C1 segment of cervical spinal cord (tissue), 14 donors: Measurements from ENCODE around the gene NETO2.
"Not testable (repeated sequence)": the region's sequence is repeated elsewhere in the genome, so short reads cannot be mapped to it uniquely, and the experiment has no call there.

ENCODE experiments used
- DNase-seq, 14 donors: peaks; one replicate each; lab custom pipeline; 2025; lab: John Stamatoyannopoulos, UW

The NETO2 gene

GRCh38 chr16:47065766-47066688, 77.7 kb downstream of the NETO2 start:
- no peak for DNase-seq

GRCh38 chr16:47064775-47065174, 79.0 kb downstream of the NETO2 start:
- DNase-seq, result no peak

- DNase-seq, result no peak
Measured at GRCh38 chr16:47063011-47063724, 80.6 kb downstream of the NETO2 start.

- DNase-seq, result no peak
Measured at GRCh38 chr16:47061204-47061603, 82.5 kb downstream of the NETO2 start.

- DNase-seq, result no peak
Measured at GRCh38 chr16:47060596-47060995, 83.1 kb downstream of the NETO2 start.

DNA sequence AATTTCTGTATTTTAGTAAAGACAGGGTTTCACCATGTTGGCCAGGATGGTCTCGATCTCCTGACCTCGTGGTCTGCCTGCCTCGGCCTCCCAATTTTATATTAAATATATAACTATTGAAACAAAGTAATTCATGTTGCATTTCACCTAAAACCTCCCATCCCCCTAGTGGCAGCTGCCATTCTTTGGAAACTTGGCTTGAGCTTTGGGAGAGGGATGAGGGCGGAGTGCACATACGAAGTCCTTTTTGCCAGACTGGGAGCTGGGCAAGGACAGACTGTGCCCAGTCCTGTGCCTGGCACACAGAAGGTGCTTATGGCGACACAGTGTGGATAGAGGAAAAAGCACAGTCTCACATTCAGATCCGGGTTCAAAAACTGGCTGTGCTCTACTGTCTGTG, 83.8 kb downstream of the NETO2 start:
- no peak for DNase-seq

DNA sequence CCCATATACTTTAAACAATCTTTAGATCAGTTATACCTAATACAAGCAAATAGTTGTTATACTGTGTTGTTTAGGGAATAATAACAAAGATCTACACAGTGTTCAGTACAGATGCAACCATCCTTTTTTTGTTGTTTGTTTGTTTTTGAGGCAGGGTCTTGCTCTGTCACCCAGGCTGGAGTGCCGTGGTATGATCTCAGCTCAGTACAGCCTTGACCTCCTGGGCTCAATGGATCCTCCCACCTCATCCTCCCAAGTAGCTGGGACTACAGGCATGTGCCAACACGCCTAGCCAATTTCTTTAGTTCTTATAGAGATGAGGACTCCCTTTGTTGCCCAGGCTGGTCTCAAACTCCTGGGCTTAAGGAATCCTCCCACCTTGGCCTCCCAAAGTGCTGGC, 84.6 kb downstream of the NETO2 start:
- not testable (repeated sequence) for DNase-seq

- no peak for DNase-seq
Measured at GRCh38 chr16:47058295-47059086, 85.3 kb downstream of the NETO2 start.

GRCh38 chr16:47057630-47057993, 86.1 kb downstream of the NETO2 start:
- no peak for DNase-seq

GRCh38 chr16:47056688-47057629, 86.8 kb downstream of the NETO2 start:
- DNase-seq, result no peak

- not testable (repeated sequence) for DNase-seq
Measured at GRCh38 chr16:47056061-47056460, 87.7 kb downstream of the NETO2 start.

DNA sequence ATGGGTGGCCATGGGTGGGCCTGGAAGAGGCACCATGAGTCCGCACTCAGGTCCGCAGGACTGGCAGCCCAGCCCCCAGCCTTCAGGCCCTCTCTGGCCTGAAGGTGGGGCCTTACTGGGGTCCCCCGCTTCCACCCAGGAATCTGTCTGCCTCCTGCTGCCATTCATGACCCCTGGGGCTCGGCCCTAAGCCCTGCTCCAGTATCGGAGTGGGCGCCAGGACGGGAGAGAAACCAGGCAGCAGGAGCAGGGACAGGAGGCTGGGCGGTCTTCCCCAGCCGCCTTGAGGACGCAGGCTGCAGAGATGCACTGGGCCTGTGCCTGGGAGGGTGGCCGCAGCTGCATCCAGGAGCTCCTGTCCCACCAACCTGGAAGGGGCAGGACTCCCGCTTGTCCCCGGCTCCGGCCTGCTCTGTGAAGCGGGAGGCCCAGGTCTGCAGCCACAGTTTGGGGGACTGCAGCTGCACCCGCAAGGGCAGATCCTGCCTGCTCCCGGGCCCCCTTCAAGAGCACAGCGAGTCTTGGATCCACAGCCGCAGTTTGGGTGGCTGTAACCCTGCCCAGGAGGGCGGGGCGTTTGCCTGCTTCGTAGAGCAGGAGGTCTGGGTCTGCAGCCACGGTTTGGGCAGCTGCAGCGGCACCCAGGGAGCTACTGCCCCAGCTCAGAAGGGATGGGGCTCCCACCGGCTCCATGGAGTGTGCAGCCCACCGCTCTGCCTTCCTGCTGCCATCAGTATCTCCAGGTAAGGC, 88.4 kb downstream of the NETO2 start:
- no peak for DNase-seq

- no peak for DNase-seq
Measured at GRCh38 chr16:47054306-47054705, 89.4 kb downstream of the NETO2 start.

DNA sequence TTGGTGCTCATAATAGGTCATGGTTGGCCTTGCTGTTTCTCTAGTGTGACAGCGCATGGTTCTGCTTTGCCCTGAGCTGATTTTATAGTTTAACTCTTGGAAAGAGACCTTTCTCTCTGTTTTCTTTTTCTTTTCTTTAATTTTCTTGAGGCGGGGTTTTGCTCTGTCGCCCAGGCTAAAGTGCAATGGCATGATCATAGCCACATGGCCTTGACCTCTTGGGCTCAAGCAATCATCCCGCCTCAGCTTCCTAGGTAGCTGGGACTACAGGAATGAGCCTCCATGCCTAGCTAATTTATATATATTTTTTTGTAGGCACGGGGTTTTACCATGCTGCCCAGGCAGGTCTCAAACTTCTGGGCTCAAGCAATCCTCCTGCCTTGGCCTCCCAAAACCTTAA, 89.8 kb downstream of the NETO2 start:
- DNase-seq, result no peak

DNA sequence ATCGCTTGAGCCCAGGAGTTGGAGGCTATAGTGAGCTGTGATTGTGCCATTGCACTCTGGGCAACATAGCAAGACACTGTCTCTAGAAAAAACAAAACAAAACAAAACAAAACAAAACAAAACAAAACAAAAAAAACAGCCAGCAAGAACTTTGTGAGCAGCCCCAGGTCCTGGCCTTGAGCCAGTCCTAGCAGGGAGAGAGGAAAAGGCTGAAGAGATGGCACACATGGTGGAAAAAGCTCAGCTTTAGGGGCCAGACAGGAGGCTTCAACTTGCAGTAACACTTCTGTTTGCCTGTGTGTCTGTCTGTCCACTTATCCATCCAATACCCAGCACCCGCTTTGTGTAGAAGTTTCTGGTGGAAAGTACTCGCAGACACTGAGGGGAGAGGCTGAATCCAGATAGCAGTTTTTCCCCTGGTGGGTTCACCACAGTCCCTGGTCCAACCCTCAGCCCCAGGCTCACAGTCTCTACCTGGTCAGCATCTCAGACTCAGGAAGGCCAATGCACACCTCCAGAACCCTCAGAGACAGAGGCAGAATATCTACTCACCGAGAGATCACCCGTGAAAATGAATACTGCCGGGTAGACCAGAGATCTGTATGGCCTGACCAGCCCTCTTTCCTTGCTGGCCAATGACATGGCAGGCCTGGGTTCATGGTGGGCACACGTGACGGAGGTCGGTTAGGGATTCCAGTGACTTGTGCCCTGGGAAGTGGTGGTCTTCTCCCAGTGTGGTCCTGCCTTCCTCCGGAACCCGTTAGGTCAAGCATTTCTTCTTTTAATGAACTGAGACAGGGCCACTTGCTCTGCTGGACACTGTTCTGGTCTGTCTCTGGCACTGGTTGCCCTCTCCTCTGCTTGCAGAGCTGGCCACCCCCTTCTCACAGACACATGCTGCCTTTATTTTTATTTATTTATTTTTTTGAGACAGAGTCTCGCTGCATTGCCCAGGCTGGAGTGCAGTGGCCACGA, 90.8 kb downstream of the NETO2 start:
- no peak for DNase-seq

GRCh38 chr16:47051031-47051430, 92.7 kb downstream of the NETO2 start:
- DNase-seq, result no peak

GRCh38 chr16:47049901-47050583, 93.7 kb downstream of the NETO2 start:
- DNase-seq, result no peak

DNA sequence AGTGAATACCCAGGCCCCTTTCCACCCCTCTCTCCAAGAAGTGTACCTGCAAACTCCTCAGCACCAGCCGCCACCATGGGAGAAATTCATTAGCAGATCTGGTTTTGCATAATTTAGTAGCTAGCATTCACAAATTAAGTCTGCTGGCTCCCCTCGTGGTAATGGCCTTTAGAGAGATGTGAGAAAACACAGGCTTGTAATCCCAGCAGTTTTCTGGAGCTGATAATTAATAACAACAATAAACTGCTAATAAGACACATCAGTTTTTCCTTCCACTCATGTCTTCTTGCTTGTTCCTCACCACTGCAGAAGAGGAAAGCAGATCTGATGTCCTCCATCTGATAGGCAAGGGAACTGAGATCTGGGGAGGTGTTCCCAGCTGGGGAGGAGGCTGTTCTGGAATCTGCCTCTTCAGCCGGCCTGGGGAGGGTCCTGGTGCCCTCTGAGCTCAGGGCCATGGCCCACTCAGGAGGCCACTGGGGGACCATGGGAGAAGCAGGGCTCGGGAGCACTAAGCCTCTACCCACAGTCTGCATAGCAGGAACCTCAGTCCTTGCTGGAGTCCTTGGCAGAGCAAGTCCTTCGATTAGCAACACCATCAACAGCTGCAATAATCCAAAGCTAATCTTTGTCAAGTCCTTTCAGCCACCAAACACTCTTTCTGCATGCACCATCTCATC, 96.1 kb downstream of the NETO2 start:
- DNase-seq, result no peak
